Measurements from ENCODE around the gene THEMIS.
"Not testable (repeated sequence)": the region's sequence is repeated elsewhere in the genome, so short reads cannot be mapped to it uniquely, and the experiment has no call there.

THEMIS gene

GRCh38 chr6:127900935-127901334, at the start of gene THEMIS:
Gene THEMIS, minus strand, starts transcription at chr6:127901058. Its CDS starts 126 bp downstream, at chr6:127900932.
- DNase-seq (ENCODE audit: low read depth, low spot score): no peak

- no peak for DNase-seq (ENCODE audit: low read depth, low spot score)
Measured at GRCh38 chr6:127949251-127949650, 48.4 kb upstream of the THEMIS start.

GRCh38 chr6:127946388-127946787, 45.5 kb upstream of the THEMIS start:
- DNase-seq (ENCODE audit: low read depth, low spot score): no peak

- no peak for DNase-seq (ENCODE audit: low read depth, low spot score)
Measured at GRCh38 chr6:127945434-127946097, 44.7 kb upstream of the THEMIS start.

GRCh38 chr6:127941228-127941627, 40.4 kb upstream of the THEMIS start:
- DNase-seq (ENCODE audit: low read depth, low spot score): no peak

- no peak for DNase-seq (ENCODE audit: low read depth, low spot score)
Measured at GRCh38 chr6:127939442-127940066, 38.7 kb upstream of the THEMIS start.

- no peak for DNase-seq (ENCODE audit: low read depth, low spot score)
Measured at GRCh38 chr6:127938701-127939100, 37.8 kb upstream of the THEMIS start.

- no peak for DNase-seq (ENCODE audit: low read depth, low spot score)
Measured at GRCh38 chr6:127937747-127938146, 36.9 kb upstream of the THEMIS start.

GRCh38 chr6:127937102-127937501, 36.2 kb upstream of the THEMIS start:
- DNase-seq (ENCODE audit: low read depth, low spot score): no peak

GRCh38 chr6:127934956-127935355, 34.1 kb upstream of the THEMIS start:
- no peak for DNase-seq (ENCODE audit: low read depth, low spot score)

- DNase-seq (ENCODE audit: low read depth, low spot score): no peak
Measured at GRCh38 chr6:127933852-127934840, 33.3 kb upstream of the THEMIS start.

- DNase-seq (ENCODE audit: low read depth, low spot score): no peak
Measured at GRCh38 chr6:127933137-127933536, 32.3 kb upstream of the THEMIS start.

GRCh38 chr6:127932708-127933107, 31.9 kb upstream of the THEMIS start:
- no peak for DNase-seq (ENCODE audit: low read depth, low spot score)

GRCh38 chr6:127926441-127926840, 25.6 kb upstream of the THEMIS start:
- DNase-seq (ENCODE audit: low read depth, low spot score): not testable (repeated sequence)

- no peak for DNase-seq (ENCODE audit: low read depth, low spot score)
Measured at GRCh38 chr6:127924440-127924839, 23.6 kb upstream of the THEMIS start.

GRCh38 chr6:127924031-127924430, 23.2 kb upstream of the THEMIS start:
- DNase-seq (ENCODE audit: low read depth, low spot score): no peak

GRCh38 chr6:127923135-127923534, 22.3 kb upstream of the THEMIS start:
- no peak for DNase-seq (ENCODE audit: low read depth, low spot score)

- DNase-seq (ENCODE audit: low read depth, low spot score): no peak
Measured at GRCh38 chr6:127921982-127922381, 21.1 kb upstream of the THEMIS start.

GRCh38 chr6:127920804-127921203, 19.9 kb upstream of the THEMIS start:
- DNase-seq (ENCODE audit: low read depth, low spot score): no peak

GRCh38 chr6:127918506-127919427, 17.9 kb upstream of the THEMIS start:
- no peak for DNase-seq (ENCODE audit: low read depth, low spot score)

- no peak for DNase-seq (ENCODE audit: low read depth, low spot score)
Measured at GRCh38 chr6:127917766-127918165, 16.9 kb upstream of the THEMIS start.
